Neuron (in vitro differentiated cells): ENCODE measurements around the gene OTOP3.
"Not testable (repeated sequence)": the region's sequence is repeated elsewhere in the genome, so short reads cannot be mapped to it uniquely, and the experiment has no call there.

Experiments used
- H2AFZ ChIP-seq: one replicate; pipeline ENCODE4 v1.6.1; 2013; ENCODE audit warnings: low read depth, mild to moderate bottlenecking, inconsistent platforms, low read length, moderate library complexity
- H3K27me3 ChIP-seq: one replicate; pipeline ENCODE4 v1.6.1; 2013; ENCODE audit warnings: low read length; ENCODE audit not compliant: insufficient read depth
- H3K36me3 ChIP-seq: one replicate; pipeline ENCODE4 v1.6.1; 2013; ENCODE audit warnings: low read length; ENCODE audit not compliant: insufficient read depth
- H3K4me1 ChIP-seq: one replicate; pipeline ENCODE4 v1.6.1; 2013; ENCODE audit warnings: low read length; ENCODE audit not compliant: insufficient read depth
- H3K4me3 ChIP-seq: 2 replicates; pipeline ENCODE4 v1.5.1; 2013; ENCODE audit warnings: mild to moderate bottlenecking, low read length, moderate library complexity
- H3K9me3 ChIP-seq: one replicate; pipeline ENCODE4 v1.6.1; 2013; ENCODE audit warnings: low read length

OTOP3 gene

DNA sequence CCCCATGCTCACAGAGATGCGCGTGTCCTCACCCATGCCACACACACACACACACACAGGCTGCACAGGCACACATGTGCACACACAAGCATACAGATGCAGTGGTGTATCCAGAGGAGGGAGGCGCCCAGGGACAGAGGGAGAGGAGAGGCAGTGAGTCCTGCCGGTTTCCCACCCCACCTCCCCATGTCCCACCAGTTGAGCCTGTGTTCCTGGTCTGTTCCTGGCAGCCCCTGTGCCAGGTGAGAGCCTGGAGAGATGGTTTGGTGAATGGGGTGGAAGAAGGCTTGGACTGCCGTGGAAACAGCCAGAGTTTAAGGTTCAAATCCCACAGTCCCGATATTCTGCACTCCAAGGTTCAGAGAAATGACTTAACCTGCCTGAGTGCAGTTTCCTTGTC lies 32.0 kb upstream of the OTOP3 start:
- H3K4me3 ChIP-seq = no peak overlapping the region
- no peaks in the 10 kb centered on the region for H3K36me3 ChIP-seq
- H3K4me1 ChIP-seq = no peaks in the 10 kb centered on the region
- peaks cover 25% of the 10 kb centered on the region for H3K27me3 ChIP-seq
- peaks cover 2% of the 10 kb centered on the region for H3K9me3 ChIP-seq
- no peak overlapping the region for H2AFZ ChIP-seq

DNA sequence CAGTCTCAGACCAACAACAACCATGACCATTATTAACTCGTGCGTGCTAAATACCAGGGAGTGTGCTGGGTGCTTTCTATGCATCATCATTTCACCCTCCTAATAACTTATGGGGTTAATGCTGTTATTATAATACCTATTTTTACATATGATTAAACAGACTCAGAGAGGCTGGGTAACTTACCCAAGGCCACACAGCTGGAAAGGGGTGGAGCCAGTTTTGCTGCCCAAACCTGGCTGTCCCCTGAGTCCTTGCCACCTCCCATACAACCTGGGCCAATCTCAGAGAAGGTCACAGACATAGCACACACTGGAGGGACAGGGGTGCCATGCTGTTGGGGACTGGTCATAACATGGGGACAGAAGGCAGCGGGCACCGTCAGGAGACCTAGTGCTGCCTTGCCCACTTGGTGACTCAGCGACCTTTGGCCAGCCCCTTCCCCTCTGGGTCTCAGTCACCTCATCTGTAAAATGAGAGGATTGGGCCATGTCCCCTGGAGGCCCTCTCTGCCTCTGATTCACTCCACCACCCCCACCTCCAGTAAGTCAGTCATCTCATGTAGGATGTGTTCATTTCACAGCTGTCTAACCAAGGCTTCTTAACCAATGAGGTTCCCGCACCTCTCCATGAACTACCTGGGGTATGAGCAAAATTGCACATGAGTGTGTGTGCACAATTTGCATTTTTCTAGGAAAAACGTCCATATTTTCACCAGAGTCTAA lies 30.9 kb upstream of the OTOP3 start:
- Histone ChIP-seq H3K4me3 (no peak overlapping the region), H3K36me3 (no peaks in the 10 kb centered on the region), H3K27me3 (peaks cover 16% of the 10 kb centered on the region), H3K4me1 (peaks cover 2% of the 10 kb centered on the region), H2AFZ (no peak overlapping the region), H3K9me3 (no peaks in the 10 kb centered on the region)

DNA sequence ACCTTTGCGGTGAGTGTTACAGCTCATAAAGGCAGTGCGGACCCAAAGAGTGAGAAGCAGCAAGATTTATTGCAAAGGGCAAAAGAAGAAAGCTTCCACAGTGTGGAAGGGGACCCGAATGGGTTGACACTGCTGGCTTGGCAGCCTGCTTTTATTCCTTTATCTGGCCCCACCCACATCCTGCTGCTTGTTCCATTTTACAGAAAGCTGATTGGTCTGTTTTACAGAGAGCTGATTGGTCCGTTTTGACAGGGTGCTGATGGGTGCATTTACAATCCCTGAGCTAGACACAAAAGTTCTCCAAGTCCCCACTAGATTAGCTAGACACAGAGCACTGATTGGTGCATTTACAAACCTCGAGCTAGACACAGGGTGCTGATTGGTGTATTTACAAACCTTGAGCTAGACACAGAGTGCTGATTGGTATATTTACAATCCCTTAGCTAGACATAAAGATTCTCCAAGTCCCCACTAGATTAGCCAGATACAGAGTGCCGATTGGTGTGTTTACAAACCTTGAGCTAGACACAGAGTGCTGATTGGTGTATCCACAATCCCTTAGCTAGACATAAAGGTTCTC lies 29.4 kb upstream of the OTOP3 start:
- not testable (repeated sequence) for H3K36me3 ChIP-seq, H3K27me3 ChIP-seq, H3K4me3 ChIP-seq, H2AFZ ChIP-seq, H3K9me3 ChIP-seq
- peaks cover 13% of the 10 kb centered on the region for H3K4me1 ChIP-seq

DNA sequence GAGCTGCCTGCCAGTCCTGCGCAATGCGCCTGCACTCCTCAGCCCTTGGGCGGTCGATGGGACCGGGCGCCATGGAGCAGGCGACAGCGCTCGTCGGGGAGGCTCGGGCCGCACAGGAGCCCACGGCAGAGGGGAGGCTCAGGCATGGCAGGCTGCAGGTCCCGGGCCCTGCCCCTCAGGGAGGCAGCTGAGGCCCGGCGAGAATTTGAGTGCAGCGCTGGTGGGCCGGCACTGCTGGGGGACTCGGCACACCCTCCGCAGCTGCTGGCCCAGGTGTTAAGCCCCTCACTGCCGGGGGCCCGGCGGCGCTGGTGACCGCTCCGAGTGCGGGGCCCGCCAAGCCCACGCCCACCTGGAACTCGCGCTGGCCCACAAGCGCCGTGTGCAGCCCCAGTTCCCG lies 28.7 kb upstream of the OTOP3 start:
- Histone ChIP-seq H3K4me3 (no peak overlapping the region), H3K27me3 (no peaks in the 10 kb centered on the region), H2AFZ (no peak overlapping the region), H3K4me1 (peaks cover 16% of the 10 kb centered on the region), H3K9me3 (no peaks in the 10 kb centered on the region), H3K36me3 (no peaks in the 10 kb centered on the region)

DNA sequence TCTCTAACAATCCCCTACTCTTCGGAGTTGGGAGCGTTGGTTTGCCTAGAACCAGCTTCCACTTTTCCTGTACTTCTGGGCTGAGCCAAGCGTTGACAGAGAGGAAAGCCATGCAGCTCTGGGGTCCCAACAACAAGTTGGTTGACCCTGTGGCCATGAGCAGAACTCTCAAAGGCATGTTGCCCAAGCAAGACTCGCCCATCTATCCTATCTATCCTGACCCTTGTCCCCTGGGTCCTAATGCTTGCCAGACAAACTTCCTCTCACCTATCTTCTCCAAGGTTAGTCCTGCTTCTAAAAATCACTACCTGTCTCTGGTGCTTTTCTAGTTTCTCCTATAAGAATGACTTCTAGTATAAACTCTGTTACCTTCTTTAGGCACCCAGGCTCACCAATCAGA lies 26.6 kb upstream of the OTOP3 start:
- peaks cover 16% of the 10 kb centered on the region for H3K4me1 ChIP-seq
- H3K4me3 ChIP-seq, H3K36me3 ChIP-seq, H3K9me3 ChIP-seq, H2AFZ ChIP-seq, H3K27me3 ChIP-seq: not testable (repeated sequence)

DNA sequence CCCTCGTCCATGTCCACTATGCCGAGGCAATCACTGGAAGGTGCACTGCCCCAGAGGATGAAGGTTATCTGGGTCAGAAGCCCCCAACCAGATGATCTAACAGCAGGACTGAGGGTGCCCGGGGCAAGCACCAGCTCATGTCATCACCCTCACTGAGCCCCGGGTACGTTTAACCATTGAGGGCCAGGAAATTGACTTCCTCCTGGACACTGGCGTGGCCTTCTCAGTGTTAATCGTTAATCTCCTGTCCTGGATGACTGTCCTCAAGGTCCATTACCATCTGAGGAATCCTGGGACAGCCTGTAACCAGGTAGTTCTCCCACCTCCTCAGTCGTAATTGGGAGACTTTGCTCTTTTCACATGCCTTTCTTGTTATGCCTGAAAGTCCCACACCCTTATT lies 24.3 kb upstream of the OTOP3 start:
- peaks cover 16% of the 10 kb centered on the region for H3K4me1 ChIP-seq
- not testable (repeated sequence) for H3K36me3 ChIP-seq, H3K9me3 ChIP-seq, H2AFZ ChIP-seq, H3K27me3 ChIP-seq, H3K4me3 ChIP-seq

DNA sequence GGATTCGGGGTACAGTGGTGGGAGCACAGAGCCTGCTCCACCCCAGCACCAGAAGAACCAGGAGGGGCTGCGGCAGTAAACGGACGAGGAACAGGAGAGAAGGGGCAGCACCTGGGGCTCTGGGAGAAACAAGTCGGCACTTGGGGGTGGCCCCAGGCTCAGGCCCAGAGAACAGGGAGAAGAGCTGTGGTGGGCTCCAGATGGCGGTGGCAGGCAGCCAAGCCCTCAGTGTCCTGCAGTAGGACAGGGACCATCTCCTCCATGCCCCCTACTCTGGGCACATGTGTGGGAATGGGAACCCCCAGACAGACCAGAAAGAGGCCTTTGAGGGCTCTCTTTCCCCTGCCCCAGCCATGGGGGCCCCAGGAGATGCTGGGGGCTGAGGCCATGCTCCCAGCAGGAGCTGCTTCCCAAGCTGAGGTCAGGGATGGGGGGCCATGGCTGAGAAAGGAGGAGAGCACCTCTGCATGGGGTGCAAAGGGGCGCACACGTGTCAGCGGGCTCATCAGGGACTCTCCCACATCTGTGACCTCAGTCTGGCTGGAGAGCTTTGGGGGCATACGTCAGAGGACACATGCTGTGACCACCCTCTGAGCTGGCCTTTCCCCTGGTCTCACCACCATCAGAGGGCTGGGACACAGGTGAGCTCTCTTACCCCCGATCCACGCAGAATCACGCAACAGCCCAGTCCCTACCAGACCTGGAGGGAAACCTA lies 19.4 kb upstream of the OTOP3 start:
- no peaks in the 10 kb centered on the region for H3K9me3 ChIP-seq
- H3K4me3 ChIP-seq = no peak overlapping the region
- H3K4me1 ChIP-seq = peaks cover 8% of the 10 kb centered on the region

DNA sequence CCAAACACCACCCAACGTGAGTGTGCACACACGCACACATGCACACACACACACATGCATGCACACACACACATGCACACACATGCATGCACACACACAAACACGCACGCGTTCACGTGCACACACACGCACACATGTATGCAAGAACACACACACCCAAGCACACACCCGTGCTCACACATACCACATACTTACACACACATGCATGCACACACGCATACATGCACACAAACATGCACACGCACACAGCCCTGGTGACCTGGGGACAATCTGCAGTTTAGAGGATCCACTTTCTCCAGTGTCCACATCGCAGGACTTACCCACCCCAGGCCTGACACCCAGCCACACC lies 18.9 kb upstream of the OTOP3 start:
- no peaks in the 10 kb centered on the region for H3K9me3 ChIP-seq
- H3K36me3 ChIP-seq = no peaks in the 10 kb centered on the region
- no peak overlapping the region for H3K4me3 ChIP-seq
- H3K27me3 ChIP-seq = peaks cover 14% of the 10 kb centered on the region
- H3K4me1 ChIP-seq = peaks cover 8% of the 10 kb centered on the region
- no peak overlapping the region for H2AFZ ChIP-seq

More for the DNA sequence above, 19.4 kb upstream of the OTOP3 start:
- H2AFZ ChIP-seq = no peak overlapping the region
- no peaks in the 10 kb centered on the region for H3K36me3 ChIP-seq
- H3K27me3 ChIP-seq = peaks cover 10% of the 10 kb centered on the region

DNA sequence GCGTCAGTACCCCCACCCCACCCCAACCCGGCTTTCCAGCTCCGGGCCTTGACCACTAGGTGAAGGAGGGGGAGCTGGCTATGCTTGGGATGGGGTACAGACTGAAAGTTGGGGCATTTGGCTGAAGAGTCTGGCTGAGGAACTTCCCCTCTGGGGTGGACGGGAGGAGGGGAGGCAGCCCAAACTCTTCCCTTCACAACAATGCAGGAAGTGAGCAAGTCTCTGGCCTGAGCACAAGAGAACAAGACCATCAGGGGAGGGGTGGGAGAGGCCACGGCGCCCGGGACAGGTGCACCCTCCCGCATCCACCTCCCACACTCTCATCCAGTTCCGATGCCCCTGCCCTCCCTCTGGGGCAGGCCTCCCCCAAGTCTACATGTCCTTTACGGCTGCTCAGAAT lies 18.3 kb upstream of the OTOP3 start:
- H3K4me1 ChIP-seq = peaks cover 8% of the 10 kb centered on the region
- no peak overlapping the region for H2AFZ ChIP-seq
- H3K4me3 ChIP-seq = no peak overlapping the region
- no peaks in the 10 kb centered on the region for H3K36me3 ChIP-seq
- no peaks in the 10 kb centered on the region for H3K9me3 ChIP-seq
- peaks cover 19% of the 10 kb centered on the region for H3K27me3 ChIP-seq

DNA sequence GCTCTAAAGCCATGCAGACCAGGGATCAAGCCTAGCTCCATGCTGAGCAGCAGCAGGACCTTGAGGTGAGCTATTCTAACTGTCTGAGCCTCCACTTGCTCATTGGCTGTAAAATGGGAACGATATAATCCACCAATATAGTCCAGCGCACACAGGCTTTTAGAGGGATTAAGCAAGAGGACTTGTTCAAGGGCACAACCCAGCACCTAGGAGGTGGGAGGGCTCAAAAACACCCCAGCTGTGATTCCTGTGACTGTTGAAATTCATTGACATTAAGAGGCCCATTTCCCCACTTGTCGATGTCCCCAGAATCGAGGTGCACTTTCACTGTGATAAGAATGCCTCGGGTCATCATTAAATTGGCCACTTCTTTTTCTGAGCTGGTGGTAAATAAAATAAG lies 16.8 kb upstream of the OTOP3 start:
- H3K4me1 ChIP-seq = peaks cover 10% of the 10 kb centered on the region
- no peak overlapping the region for H2AFZ ChIP-seq
- no peaks in the 10 kb centered on the region for H3K9me3 ChIP-seq
- no peak overlapping the region for H3K4me3 ChIP-seq
- peaks cover 31% of the 10 kb centered on the region for H3K27me3 ChIP-seq
- H3K36me3 ChIP-seq = no peaks in the 10 kb centered on the region

DNA sequence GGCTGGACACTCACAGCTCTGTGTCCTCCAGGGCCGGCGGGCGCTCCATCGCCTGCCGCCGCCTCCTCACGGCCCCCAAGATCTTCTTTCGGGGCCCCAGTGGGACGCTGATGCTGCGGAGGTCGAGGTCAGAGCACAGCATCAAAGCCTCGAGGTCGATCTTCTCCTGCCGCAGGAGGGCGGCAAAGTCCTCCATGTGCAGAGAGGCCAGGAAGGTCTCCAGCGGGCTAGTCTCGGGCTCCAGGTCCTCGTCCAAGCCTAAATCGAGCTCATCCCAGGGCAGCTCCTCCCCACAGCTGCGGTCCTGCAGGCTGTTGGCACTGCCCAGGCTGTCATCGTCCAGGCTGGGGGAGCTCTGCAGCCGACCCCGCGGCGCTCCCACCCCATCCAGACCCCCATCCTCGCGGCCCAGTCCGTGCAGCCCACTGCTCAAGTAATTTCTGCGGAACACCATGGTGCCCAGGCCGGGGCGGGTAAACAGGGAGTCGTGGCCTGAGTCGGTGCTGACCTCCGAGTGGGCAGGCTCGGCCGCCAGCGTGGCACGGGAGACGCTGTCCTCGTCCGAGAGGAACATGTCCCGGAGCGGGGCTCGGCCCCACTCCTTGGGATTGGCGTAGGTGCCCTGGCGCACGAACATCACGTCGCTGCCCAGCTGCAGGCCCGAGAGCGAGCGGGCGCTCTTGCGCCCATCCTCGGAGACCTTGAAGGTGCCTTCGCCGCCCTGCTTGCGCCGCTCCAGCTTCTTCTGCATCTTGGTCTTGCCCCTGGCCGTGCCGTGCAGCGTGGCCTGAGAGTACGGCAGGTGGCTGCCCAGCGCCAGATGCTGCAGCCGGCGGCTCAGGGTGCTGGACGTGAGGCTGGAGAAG lies 16.0 kb upstream of the OTOP3 start:
- H3K9me3 ChIP-seq = no peaks in the 10 kb centered on the region
- H3K4me1 ChIP-seq = peaks cover 10% of the 10 kb centered on the region
- no peaks in the 10 kb centered on the region for H3K36me3 ChIP-seq
- no peak overlapping the region for H2AFZ ChIP-seq
- H3K27me3 ChIP-seq = peaks cover 38% of the 10 kb centered on the region
- H3K4me3 ChIP-seq = no peak overlapping the region

DNA sequence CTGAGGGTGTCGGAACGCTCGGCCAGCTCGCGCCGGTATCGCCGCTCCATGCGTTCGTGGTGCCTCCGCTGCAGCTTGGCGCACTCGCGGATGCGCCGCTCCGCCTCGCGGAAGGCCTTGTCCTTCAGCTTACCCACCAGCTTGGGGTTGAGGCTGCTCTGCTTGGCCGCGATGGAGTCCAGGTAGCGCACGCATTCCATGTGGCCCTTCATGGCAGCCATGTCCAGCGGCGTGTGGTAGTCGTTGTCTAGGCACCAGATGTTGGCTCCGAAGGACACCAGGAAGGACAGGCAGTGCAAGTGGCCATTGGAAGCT lies 15.4 kb upstream of the OTOP3 start:
- Histone ChIP-seq H3K36me3 (no peaks in the 10 kb centered on the region), H3K27me3 (peaks cover 44% of the 10 kb centered on the region), H3K4me1 (peaks cover 10% of the 10 kb centered on the region), H3K4me3 (no peak overlapping the region), H2AFZ (no peak overlapping the region), H3K9me3 (no peaks in the 10 kb centered on the region)

DNA sequence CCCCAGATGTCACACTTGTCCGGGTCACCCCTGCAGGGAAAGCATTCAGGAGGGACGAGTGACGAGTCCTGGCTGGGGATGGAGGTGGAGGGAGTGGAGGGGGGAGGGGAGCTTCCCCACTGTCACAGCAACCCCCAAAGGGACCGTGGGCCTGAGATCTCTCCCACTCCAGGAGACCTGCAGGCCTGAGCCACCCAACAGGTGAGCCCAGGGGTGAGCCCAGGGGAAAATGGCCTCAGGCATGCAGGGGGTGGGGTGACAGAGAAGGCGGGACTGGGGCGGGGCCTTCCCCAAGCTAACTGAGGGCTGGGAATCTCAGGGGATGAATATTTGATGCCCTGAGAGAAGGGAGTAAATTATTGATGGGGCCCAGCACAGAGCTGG lies 15.1 kb upstream of the OTOP3 start:
- H2AFZ ChIP-seq = no peak overlapping the region
- H3K4me1 ChIP-seq = peaks cover 10% of the 10 kb centered on the region
- no peak overlapping the region for H3K4me3 ChIP-seq
- H3K27me3 ChIP-seq = peaks cover 48% of the 10 kb centered on the region
- no peaks in the 10 kb centered on the region for H3K36me3 ChIP-seq
- no peaks in the 10 kb centered on the region for H3K9me3 ChIP-seq
